Activated CD8-positive, alpha-beta memory T cell treated with anti-CD3 and anti-CD28 coated beads, Interleukin-2, amount 50 U/mL, for 1 hour (primary cell): Measurements from ENCODE around the gene PIGX.

ENCODE experiments used
- DNase-seq: peaks from one replicate; pipeline ENCODE4 v3.0.0-alpha.2; 2020; ENCODE audit errors: extremely low read depth

The PIGX gene

GRCh38 chr3:196757876-196758739, 45.9 kb downstream of the PIGX start:
- DNase-seq: no peak

- DNase-seq: no peak
These were observed 51.0 kb downstream of the PIGX start for GRCh38 chr3:196763179-196763578.

- DNase-seq: no peak
These were observed 53.3 kb downstream of the PIGX start for GRCh38 chr3:196765454-196765853.

- no peak for DNase-seq
These were observed 58.9 kb downstream of the PIGX start for GRCh38 chr3:196771067-196771466.

GRCh38 chr3:196772102-196772501, 59.9 kb downstream of the PIGX start:
- no peak for DNase-seq

GRCh38 chr3:196772897-196773296, 60.7 kb downstream of the PIGX start:
- no peak for DNase-seq

GRCh38 chr3:196774191-196774820, 62.1 kb downstream of the PIGX start:
- no peak for DNase-seq

GRCh38 chr3:196774848-196775422, 62.8 kb downstream of the PIGX start:
- no peak for DNase-seq

GRCh38 chr3:196775938-196776337, 63.8 kb downstream of the PIGX start:
- no peak for DNase-seq

GRCh38 chr3:196777836-196778235, 65.7 kb downstream of the PIGX start:
- no peak for DNase-seq

- DNase-seq: no peak
These were observed 66.6 kb downstream of the PIGX start for GRCh38 chr3:196778755-196779154.

- DNase-seq: no peak
These were observed 70.3 kb downstream of the PIGX start for GRCh38 chr3:196782511-196782910.
